NCI-H446 (cell line): ENCODE data around the gene LHFPL6.

Source experiments
- DNase-seq, 2 experiments: peaks; one replicate each; lab custom pipeline; 2025; lab: John Stamatoyannopoulos, UW

Gene LHFPL6

DNA sequence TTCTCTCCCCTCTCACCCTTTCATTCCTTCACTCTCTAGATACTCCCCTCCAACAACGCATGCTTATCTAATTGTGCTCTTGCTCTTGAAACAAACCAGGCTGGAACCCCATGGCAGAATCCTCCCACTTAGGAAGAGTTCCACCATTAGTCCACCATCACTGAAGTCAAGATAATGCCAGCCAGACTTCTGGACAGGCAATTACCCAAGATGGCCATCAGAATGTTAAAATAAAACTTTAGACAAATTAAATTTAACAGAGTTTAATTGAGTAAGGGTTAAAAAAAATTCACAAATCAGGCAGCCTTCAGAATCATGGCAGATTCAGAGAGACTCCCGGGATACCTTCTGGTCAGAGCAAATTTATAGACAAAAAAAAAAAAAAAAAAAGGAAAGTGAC is 221.5 kb downstream of the LHFPL6 start:
- DNase-seq, result no peak

DNA sequence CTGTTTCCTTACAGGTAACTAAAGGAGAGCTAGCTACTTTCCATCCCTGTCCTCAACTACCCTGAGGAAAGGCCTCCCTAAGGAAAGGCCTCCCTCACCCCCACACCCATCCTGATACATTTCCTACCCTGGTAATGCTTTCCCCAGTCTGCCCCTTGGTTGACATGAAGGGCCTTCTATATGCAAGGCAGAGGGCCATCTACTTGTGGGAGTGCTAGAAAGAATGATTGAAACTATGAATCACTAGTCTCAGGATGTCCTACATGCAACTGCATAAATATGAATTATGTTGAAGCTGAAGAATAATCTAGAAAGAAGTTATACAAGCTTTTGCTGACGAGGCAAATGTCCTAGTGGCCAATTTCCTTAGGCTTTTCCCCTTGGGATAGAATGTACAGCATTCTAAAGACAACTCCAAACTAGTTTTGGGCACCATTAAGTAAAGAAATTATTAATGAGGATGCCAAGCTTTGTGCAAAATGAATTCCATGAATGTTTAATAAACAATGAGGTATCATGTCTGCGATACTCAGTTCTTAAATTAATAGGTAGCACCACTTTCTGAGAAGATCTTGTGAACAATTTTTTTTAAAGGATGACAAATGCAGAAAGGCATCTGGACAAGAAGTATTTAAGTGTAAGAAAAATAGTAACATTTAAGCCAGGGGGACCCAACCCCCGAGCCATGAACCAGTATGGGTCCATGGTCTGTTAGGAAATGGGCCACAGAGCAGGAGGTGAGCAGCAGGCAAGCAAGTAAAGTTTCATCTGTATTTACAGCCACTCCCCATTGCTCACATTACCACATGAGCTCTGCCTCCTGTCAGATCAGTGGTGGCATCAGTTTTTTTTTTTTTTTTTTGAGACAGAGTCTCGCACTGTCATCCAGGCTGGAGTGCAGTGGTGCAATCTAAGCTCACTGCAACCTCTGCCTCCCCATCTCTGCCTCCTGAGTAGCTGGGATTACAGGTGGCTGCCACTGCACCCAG is 223.0 kb downstream of the LHFPL6 start:
- DNase-seq, result no peak

DNA sequence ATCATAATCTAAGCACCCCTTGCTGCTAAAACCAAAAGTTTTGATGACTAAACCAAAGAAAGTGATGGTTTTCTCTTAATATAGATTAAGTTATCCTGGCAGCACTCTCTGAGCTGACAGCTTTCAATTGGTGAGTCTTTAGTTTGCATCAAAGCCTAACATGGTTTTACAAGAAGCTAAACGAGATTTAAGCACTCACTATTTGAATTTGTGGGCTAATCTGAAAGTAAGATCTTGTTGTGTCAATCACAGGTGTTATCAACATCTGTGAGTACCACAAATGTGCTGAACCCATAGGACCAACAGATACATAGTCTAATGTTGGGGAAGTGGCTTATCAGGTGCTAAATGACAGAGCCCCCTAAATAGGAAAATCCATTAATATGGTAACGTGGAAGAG is 223.9 kb downstream of the LHFPL6 start:
- DNase-seq, result no peak

DNA sequence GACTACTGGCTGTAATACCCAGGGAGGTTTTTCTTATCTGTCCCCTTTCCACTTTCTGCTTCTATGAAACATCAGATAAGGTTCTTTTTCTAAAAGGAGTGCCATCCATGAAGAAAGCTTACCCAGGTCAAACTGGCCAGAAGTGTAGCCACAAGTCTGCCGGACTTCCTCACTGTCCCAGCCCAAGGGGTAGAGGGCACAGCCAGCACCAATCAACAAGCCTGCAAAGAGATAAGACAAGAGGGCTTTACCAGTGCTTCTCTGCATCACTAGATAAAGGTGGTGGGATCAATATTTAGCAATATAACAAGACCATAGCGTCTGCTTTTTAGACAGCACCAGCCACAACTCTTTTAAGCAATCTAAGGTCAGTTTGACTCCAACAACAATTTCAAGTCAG is 224.7 kb downstream of the LHFPL6 start:
- DNase-seq, result no peak

DNA sequence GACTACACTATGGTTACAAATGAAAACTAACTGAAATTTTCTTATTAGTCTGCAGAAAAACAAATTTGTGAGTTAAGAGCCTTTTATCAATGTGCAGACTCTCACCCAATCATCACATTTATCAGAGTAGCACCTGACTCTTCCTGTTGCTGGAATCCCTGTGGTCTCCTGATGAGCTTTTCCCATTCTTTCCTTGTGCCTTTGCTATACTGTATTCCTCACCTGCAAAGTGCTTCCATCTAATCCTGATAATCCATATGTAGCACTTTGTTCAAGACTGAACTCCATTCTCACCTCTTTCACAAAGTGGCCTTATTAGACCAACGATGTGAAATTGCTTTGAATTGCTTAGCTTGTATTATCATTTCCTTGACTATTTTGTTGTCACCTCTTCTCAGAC is 225.3 kb downstream of the LHFPL6 start:
- no peak for DNase-seq

DNA sequence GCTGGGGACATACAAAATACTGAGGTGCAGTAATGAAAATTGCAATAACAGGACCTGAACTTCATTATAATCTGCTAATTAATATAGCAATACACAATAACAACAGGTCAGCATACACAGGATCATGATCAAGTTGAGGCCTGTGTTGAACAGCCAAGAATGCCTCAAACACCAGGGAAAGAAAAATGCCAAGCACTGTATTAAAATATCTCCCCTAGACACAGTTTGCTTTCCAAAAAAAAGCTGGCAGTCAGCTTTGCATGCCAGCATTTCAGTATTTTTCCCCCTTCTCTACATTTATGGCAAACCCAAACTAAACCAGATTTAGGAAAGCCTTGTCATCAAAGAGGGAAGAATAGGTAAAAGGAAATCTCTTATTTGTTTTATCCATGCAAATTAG is 226.9 kb downstream of the LHFPL6 start:
- DNase-seq, result no peak

DNA sequence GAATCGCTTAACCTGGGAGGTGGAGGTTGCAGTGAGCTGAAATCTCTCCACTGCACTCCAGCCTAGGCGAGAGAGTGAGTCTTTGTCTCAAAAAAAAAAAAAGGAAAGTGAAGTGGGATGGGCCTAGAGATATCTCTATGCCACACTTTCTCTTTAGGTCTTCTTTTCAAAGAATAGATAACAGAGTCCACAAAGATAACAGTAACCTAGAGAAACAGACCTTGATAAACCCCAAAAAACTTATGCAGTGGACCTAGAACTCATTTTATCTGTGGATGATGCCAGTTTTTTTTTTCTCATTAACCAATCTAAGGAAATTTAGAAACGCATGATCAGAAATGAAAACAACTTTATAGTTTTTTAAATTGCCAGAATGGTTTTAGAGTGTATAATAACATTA is 227.4 kb downstream of the LHFPL6 start:
- no peak for DNase-seq

DNA sequence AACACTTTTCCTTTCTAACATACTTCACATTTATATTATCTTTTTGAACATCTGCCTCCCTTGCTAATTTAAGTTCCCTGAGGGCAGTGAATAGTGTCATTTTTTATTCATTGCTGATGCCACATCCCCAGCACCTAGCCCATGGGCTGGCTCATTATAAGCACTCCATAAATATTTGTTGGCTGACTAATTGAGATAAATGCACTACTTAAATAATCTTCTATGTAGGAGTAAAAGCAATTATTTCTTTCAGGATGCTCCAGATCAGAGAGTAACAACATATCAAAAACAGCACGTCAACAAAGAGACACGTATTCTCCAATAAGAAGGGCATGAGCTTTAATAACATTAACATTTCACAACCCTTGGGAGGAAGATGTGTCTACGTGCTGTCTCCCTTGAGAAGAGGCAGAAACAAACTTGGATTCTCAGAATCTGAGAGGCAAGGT is 228.2 kb downstream of the LHFPL6 start:
- DNase-seq, result no peak

DNA sequence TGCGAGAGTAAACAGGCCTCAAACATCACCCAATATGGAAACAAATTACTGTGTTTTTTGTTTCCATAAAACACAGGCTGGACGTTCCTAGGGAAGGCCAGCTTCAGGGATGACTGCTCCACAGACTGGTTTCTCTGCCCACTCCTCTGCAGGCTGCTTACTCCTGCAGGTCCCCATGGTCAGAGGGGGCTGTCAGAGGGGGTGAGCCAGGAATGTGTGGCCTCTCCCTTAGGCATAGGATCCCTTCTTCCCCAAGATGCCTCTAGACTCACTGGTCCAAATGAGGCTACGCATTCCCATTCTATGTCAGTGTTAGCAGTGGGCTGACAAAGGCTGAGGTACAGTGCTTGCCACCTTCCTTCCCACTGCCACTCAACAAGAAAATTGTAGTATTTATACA is 229.8 kb downstream of the LHFPL6 start:
- DNase-seq, result no peak

DNA sequence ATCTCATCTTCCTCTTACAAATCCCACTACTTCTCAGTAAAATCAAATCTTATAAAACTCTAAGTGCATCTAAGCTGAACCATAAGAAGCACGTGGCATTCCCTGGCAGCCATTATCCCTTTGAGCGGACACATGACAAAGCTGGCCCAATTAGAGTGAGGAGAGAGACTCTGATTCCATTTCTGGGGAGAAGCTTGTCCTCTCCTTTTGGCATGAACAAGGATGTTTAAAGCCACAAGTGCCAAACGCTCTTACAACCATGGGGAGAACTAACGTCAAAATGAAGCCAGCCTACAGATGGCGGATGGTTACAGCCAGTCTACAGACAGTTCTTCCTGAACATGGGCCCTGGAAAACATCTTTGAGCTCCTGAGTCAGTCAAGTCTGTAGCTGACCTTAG is 231.3 kb downstream of the LHFPL6 start:
- DNase-seq, result no peak

DNA sequence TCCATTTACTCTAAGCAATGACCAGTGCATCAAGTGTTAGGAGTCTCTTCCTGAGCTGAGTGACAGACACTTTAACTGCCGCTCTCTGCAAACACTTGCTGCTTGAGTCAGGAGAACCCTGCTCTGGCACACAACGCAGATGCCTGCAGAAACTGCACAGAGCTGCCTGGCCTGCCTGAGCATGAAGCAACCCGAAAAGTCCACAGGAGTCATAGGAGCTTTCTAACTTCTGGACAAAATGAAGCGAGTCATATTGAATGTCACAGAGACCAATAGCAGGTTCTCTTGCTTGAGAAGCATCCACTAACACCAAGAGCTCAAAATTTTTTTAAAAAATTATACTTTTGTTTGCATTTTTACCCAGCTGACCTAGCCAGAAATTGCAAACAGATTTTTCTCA is 232.4 kb downstream of the LHFPL6 start:
- DNase-seq, result no peak

DNA sequence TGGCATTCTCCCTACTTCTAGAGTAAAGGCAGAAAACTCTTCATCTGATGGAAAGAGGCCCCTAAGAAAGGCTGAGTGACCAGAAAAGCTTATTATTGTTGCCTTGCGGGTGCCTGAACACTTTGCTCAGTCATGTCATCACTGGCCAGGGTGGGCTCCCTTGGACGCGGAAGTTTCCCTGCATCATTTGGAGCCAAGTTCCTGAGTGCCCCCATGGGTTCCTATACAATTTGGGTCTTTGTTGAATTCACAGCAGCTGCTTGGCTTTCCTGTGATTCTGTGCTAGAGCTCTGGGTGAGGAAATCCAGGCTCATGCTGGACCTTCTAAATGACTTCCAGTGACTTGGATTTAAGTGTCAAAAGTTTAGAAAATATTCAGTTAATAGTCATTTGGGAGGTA is 232.9 kb downstream of the LHFPL6 start:
- no peak for DNase-seq

DNA sequence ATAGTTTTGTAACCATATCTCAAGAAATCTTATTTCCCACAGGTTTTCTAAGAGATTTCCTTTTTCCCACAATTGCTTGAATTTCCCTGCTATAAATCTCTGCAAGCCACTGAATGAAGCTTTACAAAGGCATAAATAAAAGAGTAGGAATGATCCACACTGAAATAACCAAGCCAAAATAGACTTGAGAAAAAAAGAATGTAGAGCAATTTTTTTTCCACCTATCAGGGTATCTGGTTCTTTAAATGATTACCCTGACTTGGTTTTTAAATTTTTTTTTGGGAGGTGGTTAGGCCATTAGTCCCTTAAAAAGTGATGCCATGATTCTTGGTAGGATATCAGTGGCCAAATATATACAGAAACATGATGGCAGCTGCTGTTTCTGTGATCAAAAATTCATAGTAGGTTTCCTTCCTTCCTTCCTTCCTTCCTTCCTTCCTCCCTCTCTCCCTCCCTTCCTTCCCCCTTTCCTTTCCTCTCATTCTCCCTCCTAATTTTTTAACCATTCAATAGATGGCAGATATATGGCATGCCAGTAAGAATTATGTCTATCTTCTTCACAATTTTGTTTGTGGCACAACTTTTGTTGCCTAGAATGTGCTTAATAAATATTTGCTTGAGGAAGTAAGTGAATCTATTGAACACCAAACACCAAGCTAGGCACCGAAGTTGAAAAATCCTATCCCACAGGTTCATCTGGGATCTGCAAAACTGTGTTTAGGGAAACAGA is 233.7 kb downstream of the LHFPL6 start:
- DNase-seq, result no peak

DNA sequence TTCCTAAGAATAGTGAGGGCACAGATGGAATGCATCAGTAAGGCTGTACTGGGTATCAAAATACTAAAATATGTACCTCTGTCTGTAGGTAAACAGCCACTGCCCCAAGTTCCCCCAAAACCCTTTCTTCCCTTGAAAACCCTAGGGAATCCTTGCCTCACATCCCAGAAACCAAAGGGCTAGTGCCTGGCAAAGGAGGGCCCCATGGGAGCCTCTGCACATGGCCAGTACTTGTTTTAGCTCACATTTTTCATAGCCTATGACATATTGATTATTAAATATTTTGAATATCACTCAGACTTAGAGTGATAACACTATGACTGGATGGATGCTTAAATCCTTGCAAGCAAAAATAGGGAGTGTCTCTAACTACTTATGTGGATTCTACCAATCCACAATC is 237.1 kb downstream of the LHFPL6 start:
- DNase-seq, result no peak

DNA sequence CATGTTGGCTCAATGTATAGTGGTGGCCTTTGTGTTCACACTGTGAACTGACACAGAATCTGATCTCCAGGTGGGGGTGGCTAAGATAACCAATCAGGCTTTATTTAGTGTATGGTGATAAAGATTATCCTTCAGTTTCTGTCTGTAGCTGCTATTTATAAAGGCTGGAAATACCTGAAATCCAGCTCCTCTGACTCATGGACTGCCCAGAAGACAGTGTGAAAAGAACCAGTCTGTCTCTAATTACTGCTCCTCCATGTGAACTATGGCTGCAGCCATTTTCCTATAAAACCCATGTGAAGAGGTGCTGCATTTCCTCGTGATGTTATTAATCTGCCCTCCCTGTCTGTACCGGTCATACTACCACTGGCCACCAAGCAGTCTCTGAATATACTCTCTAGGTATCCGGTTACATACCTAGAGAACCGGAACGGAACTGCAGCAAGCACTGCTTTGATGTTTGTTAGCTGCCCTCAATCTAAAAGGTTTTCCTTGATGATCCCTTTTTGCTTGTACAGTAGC is 238.0 kb downstream of the LHFPL6 start:
- DNase-seq, result no peak

DNA sequence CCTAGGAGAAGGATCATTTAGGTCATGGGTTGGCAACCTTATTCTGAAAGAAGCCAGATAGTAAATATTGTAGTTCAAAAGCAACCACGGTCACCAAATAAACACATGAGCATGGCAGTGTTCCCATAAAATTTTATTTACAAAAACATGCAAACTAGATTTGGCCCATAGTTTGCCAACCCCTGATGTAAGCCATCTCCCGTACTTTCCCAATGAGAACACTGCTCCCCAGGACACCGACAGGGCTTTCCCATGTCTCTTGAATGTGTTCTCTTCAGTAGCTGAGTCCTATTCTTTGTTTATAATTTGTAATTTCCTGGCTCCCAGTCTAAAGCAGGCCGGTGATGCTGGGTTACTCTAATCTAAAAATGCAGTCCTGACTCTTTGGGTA is 239.6 kb downstream of the LHFPL6 start:
- DNase-seq, result no peak

DNA sequence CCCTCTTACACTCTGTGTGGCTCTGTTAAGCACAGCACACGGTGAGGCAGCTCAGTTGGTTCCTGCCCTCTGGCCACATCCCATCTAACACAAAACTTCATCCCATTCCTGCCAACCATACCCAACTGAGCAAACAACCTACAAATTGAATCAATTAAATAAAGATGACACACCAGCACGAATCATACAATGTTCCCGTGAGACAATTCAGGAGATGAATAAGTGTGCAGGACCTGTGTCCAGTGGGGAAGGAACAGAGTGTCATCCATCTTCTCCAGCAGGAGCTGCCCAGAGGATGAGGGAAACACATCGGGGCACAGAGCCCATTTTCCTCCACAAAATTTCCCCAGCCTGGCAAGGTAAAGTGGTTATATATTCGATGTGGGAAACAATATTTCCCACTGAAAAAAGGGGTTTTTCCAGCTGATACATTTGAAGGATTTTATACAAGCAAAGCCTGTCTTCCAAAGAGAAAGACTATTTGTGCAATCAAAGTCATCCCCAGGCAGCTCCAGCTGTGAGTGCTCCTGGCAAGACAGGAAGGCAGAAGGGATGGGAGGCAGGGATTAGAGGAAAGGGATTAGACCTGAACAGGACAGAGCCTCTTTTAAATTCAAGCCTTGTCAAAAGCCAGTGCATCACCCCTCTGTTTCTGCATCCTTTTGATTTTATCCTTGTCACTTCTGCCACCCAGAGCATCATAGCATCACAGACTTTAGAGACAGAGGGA is 240.2 kb downstream of the LHFPL6 start:
- no peak for DNase-seq

DNA sequence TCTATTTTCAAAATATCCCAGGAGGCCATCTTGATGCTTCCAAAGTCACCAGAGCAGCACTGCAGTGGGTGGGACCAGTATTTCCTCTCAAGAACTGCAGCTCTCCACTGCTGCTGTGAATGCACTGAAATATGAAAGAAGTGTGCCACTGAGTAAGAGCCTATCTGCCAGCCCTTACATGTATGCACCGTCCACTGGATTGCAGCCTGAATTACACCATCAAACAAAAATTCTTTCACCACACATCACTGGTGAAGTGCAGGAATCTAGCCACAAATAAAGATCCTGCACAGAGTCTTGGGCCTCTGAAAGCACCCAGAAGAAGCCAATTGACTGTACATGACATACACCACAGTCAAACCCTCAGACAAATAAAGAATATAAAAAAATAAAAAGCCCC is 249.0 kb downstream of the LHFPL6 start:
- DNase-seq, result no peak

DNA sequence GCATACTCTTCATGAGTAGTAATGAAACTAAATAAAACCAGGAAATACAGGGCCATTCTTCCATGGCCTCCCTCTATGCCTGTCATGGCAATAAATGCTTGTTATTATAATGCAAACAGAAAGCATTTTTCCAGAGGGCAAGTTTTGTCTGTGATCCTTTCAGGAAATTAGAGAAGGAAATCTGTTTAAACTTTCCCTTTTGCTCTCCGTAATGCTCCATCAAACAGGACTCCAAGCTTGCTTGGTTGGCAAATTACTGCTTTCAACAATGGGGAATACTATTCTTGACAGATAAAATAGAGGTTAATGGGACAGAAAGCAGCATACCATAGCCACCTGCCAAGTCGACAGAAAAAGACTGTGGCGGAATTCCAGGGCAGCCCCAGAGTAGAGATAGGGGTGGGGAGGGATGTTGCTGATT is 252.5 kb downstream of the LHFPL6 start:
- no peak for DNase-seq

DNA sequence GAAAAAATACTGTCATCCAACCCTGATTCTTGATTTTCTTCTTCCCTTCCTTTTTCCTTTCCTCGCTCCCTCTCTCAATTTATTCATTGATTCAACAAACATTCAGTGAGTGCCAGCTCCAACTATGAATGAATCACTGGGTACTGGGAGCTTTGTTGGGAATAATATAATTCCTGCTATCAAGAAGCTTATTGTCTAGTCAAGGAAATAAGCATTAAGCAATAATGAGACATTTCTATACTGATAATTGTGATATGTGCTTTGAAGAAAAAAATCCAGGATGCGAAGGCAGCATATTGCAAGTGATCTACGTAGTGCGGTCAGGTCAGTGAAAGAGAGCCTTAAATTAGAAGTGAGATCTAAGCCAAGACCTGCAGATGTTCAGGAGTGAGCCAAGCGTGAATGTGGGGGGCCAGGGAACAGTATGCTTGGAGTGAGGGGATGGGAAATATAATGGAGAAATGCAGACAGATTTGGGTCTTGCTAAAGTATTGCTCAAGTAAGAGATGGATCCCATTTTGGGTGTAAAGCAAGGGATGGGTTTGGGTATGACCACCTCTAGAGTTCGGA is 253.5 kb downstream of the LHFPL6 start:
- DNase-seq, result no peak

DNA sequence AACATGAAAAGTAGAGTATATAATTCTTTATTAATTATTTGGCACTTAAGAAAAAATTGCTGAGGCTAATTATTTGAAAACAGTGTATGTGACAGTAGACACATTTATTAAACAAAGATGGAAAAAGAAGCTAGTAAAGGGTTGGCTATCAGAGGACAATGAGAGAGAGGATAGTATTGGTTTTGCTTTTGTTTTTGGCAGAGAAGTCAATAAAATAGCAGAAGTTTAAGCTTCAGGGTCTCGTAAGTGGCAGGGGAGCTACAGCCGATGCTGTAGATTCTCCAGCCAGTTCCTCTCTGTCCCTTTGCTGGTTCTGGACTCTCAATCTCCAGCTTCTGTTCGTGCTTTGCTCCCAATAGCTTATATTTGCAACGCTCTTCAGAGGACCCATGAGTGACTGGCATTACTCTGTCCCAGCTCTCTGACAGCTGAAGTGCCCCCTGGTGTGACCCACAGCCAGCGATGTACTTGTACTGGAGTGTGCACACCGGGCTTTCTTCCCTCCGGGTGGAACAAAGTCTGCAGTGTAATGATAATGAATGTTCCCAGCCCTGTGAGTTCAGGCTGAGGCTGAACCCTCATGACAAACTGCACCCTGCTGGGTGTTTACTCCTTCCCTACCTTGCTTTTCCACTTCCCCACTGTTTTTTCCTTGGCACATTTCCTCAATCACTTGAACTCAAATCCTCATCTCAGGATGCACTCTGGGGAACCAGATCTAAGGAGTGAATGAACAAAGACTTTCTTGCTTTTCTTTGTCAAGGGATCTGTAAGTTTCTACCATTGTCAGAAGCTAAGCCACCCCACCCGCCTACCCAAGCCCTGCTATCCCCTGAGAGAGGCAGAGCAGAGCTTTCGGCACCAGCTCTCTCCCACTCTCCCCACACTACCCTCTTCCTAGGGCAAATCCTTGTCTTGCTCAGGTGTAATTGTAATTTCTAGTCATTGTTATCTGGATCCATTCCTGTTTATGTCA is 254.8 kb downstream of the LHFPL6 start:
- no peak for DNase-seq
